GM13977 (cell line): ENCODE results near the gene CHMP2A.

Experiments
- DNase-seq: peaks from one replicate; pipeline ENCODE4 v3.0.0; 2012; ENCODE audit warnings: low spot score
- in situ Hi-C: fragments of 300-500 bp; cut with MboI; formaldehyde crosslinking; loops from one replicate; pipeline ENCODE4 v1.12.0; 2022; ENCODE audit warnings: low sequenced_read_pairs, low pct_unique_long_range_greater_than_20kb, mixed read lengths, inconsistent platforms; ENCODE audit not compliant: unreplicated experiment
- TF ChIP-seq, protein P1 (sequence below): IDR thresholded peaks from 2 replicates; pipeline ENCODE4 v1.5.1; 2012; ENCODE audit warnings: mild to moderate bottlenecking, control low read depth; ENCODE audit not compliant: insufficient read depth; ENCODE audit errors: extremely low read depth, missing control alignments

CHMP2A gene

DNA sequence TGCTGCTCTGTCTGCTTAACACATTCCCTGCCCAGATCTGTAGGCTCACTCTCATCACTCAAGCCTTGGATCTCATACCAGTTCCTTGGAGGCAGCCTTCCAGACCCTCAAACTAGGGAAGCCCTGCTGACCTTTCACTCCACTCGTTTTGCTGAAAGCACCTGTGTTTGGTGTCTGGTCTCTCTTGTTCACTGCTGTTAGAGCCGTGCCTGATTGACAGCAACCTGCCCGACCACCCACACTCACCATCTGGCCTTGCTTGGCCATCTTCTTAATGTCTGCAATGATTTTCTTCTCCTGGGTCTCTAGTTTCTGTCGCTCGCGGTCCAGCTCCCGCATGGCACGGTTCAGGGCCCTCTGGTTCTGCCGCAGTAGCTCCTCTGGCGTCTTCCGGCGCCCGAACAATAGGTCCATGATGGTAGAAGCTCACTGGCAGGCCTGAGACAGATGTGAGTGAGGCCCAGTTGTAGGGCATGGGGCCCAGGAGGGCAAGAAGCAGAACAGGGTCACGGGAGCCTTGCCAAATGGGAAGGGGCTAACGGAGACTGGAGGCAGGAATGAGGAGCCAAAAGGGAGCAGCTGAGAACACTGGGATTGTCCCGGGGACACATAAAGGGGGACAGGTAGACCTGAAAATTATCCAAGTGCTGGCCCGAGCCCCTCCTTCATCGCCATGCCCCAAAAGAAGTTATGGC, 959 bp downstream of the CHMP2A start:
- no peak for DNase-seq
- in situ Hi-C loops: no loop called here
- TF ChIP-seq, protein P1, sequence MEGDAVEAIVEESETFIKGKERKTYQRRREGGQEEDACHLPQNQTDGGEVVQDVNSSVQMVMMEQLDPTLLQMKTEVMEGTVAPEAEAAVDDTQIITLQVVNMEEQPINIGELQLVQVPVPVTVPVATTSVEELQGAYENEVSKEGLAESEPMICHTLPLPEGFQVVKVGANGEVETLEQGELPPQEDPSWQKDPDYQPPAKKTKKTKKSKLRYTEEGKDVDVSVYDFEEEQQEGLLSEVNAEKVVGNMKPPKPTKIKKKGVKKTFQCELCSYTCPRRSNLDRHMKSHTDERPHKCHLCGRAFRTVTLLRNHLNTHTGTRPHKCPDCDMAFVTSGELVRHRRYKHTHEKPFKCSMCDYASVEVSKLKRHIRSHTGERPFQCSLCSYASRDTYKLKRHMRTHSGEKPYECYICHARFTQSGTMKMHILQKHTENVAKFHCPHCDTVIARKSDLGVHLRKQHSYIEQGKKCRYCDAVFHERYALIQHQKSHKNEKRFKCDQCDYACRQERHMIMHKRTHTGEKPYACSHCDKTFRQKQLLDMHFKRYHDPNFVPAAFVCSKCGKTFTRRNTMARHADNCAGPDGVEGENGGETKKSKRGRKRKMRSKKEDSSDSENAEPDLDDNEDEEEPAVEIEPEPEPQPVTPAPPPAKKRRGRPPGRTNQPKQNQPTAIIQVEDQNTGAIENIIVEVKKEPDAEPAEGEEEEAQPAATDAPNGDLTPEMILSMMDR: no peak

DNA sequence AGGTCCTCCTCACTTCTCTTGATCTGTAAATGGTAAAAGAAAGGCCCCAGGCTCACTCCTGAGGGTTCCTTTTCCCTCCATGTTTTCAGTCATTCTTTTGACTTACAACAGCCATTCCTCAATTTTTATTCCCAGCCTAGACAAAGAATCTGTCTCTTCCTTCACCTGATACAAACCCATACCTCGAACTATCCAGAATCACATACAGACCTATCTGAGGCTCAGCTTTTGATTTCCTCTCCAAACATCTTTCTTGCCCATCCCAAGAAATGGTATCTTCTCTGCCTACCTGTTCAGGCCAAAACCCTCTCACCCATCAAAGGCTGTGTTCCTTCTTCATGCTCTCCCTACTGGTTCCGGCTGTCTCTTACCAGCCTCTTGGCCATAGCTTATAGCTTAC, 2.2 kb downstream of the CHMP2A start:
- TF ChIP-seq, protein P1: no peak
- no peak for DNase-seq
- in situ Hi-C loops: no loop called here

DNA sequence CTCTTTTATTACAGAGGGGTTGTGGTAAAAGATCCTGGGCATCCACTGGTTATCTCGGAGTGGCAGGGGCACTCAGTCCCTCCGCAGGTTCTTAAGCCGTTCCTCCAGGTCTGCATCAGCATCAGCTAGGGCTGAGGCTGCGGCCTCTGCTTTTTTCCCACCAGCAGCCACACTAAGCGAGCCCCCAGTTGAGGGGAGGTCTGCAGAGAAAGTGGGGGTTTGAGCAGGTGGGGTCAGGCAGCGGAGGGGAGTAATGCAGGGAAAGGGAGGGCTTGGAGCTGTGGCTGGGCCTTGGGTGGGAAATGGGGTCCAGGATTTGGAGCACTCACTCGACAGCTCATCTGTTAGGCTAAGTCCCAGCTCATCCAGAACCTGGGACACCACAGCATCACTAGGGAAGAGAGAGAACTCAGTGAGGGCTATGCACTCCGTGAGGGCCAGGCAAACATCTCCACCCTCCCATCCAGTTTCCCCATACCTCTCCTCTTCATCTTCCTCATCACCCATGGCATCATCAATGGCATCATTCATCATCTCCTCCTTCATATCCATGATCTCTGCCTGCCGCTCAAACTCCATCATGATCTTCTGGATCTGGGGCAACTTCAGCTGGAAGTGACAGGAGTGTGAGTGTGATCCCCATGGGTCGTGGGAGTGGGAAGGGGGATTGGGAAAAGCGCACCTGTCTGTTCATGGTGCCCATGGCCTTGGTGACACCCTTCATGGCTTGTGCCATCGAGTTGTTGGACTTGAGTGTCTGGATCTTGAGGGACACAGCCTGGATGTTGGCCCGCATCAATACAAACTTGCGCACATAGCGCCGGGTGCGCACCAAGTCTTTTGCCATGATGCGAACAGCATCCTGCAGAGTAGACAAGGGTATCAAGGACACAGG, 3.1 kb downstream of the CHMP2A start:
- TF ChIP-seq, protein P1: no peak
- no peak for DNase-seq
- in situ Hi-C loops: no loop called here

DNA sequence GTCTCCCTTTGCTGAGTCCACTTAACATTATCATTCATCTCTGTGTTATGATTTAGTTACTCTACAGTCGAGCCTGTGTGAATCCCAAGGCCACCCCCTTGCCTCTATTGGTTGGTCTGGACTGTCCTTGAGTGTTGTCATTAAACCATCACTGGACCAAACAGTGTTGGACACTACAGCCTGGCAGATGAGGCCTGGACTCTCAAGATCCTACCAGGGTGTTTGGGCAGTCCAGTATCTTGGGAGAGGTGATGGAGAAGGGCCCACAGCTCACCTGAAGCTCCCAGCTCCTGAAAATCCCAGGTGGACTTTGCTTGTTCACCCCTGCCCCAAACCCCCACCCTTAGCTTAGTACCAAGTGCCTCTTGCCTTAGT, 3.8 kb downstream of the CHMP2A start:
- in situ Hi-C loops: no loop called here
- TF ChIP-seq, protein P1: no peak
- no peak for DNase-seq

DNA sequence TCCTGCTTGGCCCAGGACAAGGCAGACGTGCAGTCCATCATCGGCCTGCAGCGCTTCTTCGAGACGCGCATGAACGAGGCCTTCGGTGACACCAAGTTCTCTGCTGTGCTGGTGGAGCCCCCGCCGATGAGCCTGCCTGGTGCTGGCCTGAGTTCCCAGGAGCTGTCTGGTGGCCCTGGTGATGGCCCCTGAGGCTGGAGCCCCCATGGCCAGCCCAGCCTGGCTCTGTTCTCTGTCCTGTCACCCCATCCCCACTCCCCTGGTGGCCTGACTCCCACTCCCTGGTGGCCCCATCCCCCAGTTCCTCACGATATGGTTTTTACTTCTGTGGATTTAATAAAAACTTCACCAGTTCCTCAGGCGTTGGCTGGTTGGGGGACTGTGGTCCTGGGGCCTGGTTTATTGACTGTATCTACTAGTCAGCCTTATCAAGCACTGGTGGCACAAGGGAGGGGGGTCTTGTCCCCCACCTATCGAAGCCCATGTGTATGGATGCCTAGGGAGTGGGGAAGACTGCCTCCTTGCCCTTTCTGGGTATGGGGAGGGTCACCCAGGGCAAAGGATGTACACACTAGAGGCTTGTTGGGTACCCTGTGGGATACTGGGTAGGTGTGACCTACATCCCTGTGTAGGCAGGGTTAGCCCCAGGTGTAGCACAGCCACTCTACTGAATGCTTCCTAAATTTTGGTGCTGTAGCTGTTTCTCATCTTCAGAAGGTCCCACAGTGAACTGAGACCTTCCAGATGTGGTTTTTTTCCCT, 4.4 kb downstream of the CHMP2A start:
- TF ChIP-seq, protein P1: no peak
- in situ Hi-C loops: no loop called here
- no peak for DNase-seq

DNA sequence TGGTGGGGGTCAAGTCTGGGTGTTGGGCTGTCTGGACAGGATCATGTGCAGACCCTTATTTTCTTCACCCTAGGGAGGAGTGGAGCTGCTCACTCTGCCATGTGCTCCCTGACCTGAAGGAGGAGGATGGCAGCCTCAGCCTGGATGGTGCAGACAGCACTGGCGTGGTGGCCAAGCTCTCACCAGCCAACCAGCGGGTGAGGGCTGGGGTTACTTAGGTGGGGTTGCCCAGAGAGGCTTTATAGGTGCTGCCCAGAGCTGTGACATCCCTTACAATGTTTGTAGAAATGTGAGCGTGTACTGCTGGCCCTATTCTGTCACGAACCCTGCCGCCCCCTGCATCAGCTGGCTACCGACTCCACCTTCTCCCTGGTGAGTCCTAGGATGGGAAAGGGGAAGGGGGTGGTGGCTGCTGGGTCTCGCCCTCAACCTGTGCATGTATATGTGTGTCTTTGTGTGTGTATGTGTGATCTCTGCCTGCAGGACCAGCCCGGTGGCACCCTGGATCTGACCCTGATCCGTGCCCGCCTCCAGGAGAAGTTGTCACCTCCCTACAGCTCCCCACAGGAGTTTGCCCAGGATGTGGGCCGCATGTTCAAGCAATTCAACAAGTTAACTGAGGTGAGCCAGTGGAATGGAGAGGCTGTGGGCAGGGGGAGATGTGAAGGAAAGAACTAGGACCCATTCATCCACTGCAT, 5.1 kb downstream of the CHMP2A start:
- DNase-seq: no peak
- TF ChIP-seq, protein P1: no peak
- in situ Hi-C loops: no loop called here
